ENCODE measurements around the gene MAMDC2. TPM values are rescaled to one million over a fixed set of nuclear protein-coding genes. Genes with fewer than 3 reads are reported as not detected.
"Not testable (repeated sequence)": the region's sequence is repeated elsewhere in the genome, so short reads cannot be mapped to it uniquely, and the experiment has no call there.

The MAMDC2 gene
- polyA plus RNA-seq, 2 donors: 3.3 to 7.0 TPM

DNA sequence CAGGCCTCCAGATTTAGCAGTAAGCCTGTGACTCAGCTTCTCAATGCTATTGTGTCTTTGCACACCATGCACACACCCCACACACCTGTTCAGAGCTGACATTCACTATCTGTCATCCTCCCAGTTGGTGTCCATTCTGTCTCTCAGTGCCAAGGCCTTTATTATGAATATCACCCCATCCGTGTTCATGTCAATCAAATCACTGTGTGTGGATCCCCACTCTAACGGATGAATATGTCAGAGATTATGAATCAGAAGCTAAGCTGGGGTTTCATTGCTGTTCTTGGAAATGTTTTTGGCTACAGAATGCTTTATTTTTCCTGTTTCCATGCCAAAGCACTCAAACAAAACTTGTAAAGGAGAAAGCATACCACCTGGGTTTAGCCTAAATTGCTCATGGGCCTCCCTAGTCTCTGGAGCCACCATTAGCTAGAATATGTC lies 9.4 kb upstream of the MAMDC2 start:
- no peaks in the 10 kb centered on the region for H3K36me3 ChIP-seq (ENCODE audit: control insufficient read depth in 2 of 2, insufficient read depth in 2 of 2, low read length in 1 of 2)
- H3K9me3 ChIP-seq (ENCODE audit: control insufficient read depth in 2 of 2, insufficient read depth in 1 of 2, low read depth in 1 of 2, low read length in 1 of 2): no peaks in the 10 kb centered on the region
- no peak overlapping the region for H3K27ac ChIP-seq (ENCODE audit: low read depth in 2 of 2, low read length in 1 of 2)
- H3K4me3 ChIP-seq (ENCODE audit: low read depth in 1 of 2, low read length in 2 of 2): no peak overlapping the region
- WGBS, 2 donors: 51 to 68% methylated on average over 2 of the region's 2 CpGs
- no peaks in the 10 kb centered on the region for H3K27me3 ChIP-seq (ENCODE audit: control insufficient read depth in 1 of 2, insufficient read depth in 2 of 2, low read length in 2 of 2)
- peaks cover 0 to 2% of the 10 kb centered on the region in 2 donors for H3K4me1 ChIP-seq (ENCODE audit: control insufficient read depth in 2 of 2, insufficient read depth in 2 of 2, low read length in 1 of 2)

DNA sequence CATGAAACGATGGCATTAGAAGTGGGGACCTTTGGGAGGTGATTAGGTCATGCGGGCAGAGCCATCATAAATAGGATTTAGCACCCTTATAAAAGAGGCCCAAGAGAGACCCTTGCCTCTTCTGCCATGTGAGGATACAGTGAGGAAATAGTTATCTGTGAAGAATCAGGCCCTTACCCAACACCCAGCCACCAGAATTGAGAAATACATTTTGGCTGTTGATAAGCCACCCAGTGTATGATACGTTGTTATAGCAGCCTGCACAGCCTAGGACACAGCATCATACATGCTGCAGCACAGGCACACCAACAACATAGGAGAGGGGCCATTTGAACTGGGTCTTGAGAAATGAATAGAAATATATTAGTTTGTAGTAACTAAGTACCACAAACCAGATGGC lies 8.0 kb upstream of the MAMDC2 start:
- H3K9me3 ChIP-seq (ENCODE audit: control insufficient read depth in 2 of 2, insufficient read depth in 1 of 2, low read depth in 1 of 2, low read length in 1 of 2): no peaks in the 10 kb centered on the region
- H3K4me3 ChIP-seq (ENCODE audit: low read depth in 1 of 2, low read length in 2 of 2): no peak overlapping the region
- H3K36me3 ChIP-seq (ENCODE audit: control insufficient read depth in 2 of 2, insufficient read depth in 2 of 2, low read length in 1 of 2): no peaks in the 10 kb centered on the region
- 89 to 91% methylated on average over 3 of the region's 3 CpGs for WGBS, 2 donors
- peaks cover 0 to 2% of the 10 kb centered on the region in 2 donors for H3K4me1 ChIP-seq (ENCODE audit: control insufficient read depth in 2 of 2, insufficient read depth in 2 of 2, low read length in 1 of 2)
- H3K27me3 ChIP-seq (ENCODE audit: control insufficient read depth in 1 of 2, insufficient read depth in 2 of 2, low read length in 2 of 2): no peaks in the 10 kb centered on the region
- no peak overlapping the region for H3K27ac ChIP-seq (ENCODE audit: low read depth in 2 of 2, low read length in 1 of 2)

DNA sequence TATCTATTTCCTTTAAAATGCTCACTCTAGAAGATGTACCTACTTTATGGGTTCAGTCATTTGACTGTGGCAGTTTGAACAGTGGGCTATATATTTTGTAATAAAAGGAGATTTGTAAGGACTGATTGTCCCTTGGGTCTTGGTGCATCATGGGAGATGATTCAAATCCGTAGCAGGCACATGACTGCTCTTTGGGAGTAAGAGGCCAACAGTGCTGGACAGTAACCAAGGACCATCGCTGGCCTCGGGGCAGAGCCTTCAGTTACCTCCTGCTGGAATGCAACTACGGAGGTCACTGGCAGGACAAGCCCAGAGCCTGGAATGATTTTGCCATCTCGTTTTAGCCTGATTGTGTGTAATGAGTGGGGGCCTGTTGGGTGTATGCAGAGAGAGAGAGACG lies 7.0 kb upstream of the MAMDC2 start:
- Histone ChIP-seq H3K9me3 (ENCODE audit: control insufficient read depth in 2 of 2, insufficient read depth in 1 of 2, low read depth in 1 of 2, low read length in 1 of 2) (no peaks in the 10 kb centered on the region), H3K36me3 (ENCODE audit: control insufficient read depth in 2 of 2, insufficient read depth in 2 of 2, low read length in 1 of 2) (no peaks in the 10 kb centered on the region), H3K4me3 (ENCODE audit: low read depth in 1 of 2, low read length in 2 of 2) (no peak overlapping the region), H3K4me1 (ENCODE audit: control insufficient read depth in 2 of 2, insufficient read depth in 2 of 2, low read length in 1 of 2) (peaks cover 0 to 2% of the 10 kb centered on the region in 2 donors), H3K27ac (ENCODE audit: low read depth in 2 of 2, low read length in 1 of 2) (no peak overlapping the region), H3K27me3 (ENCODE audit: control insufficient read depth in 1 of 2, insufficient read depth in 2 of 2, low read length in 2 of 2) (no peaks in the 10 kb centered on the region)
- 70 to 75% methylated on average over 6 of the region's 6 CpGs for WGBS, 2 donors

DNA sequence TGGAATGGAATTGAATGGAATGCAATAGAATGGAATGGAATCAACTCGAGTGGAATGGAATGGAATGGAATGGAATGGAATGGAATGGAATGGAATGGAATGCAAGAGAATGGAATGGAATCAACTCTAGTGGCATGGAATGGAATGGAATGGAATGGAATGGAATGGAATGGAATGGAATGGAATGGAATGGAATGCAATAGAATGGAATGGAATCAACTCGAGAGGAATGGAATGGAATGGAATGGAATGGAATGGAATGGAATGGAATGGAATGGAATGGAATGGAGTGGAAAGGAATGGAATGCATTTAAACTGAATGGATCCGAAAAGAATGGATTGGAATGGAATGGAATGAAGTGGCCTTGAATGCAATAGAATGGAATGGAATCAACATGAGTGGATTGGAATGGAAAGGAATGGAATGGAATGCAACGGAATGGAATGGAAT lies 5.5 kb upstream of the MAMDC2 start:
- not testable (repeated sequence) for H3K36me3 ChIP-seq (ENCODE audit: control insufficient read depth in 2 of 2, insufficient read depth in 2 of 2, low read length in 1 of 2); H3K27ac ChIP-seq (ENCODE audit: low read depth in 2 of 2, low read length in 1 of 2); H3K27me3 ChIP-seq (ENCODE audit: control insufficient read depth in 1 of 2, insufficient read depth in 2 of 2, low read length in 2 of 2); H3K4me1 ChIP-seq (ENCODE audit: control insufficient read depth in 2 of 2, insufficient read depth in 2 of 2, low read length in 1 of 2); H3K9me3 ChIP-seq (ENCODE audit: control insufficient read depth in 2 of 2, insufficient read depth in 1 of 2, low read depth in 1 of 2, low read length in 1 of 2); H3K4me3 ChIP-seq (ENCODE audit: low read depth in 1 of 2, low read length in 2 of 2)
- 69 to 73% methylated on average over 4 of the region's 4 CpGs for WGBS, 2 donors

DNA sequence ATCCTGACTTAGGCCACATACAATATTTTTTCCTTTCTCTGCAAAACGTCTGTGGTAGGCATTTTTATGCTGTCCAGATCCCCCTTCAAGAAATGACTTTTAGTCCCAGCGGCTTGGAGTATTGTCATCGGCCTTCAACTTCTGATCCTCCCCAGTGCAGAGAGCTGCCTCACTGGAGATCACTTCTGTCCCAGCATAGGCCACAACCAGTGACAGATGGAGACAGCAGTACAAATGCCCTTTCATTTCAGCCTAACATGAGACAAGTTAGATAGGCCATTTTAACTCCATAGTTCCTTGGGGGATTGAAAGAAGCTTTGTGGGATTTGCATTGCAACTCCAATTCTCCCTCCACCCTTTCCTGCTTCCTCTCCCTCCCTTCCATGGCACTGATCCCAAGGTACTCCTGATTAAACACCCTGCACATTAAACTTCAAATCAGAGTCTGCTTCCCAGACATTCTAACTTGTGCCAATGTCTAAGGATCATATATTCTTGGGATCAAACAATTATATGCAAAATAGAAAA lies 3.2 kb upstream of the MAMDC2 start:
- Histone ChIP-seq H3K9me3 (ENCODE audit: control insufficient read depth in 2 of 2, insufficient read depth in 1 of 2, low read depth in 1 of 2, low read length in 1 of 2) (no peaks in the 10 kb centered on the region), H3K36me3 (ENCODE audit: control insufficient read depth in 2 of 2, insufficient read depth in 2 of 2, low read length in 1 of 2) (no peaks in the 10 kb centered on the region), H3K27ac (ENCODE audit: low read depth in 2 of 2, low read length in 1 of 2) (no peak overlapping the region), H3K27me3 (ENCODE audit: control insufficient read depth in 1 of 2, insufficient read depth in 2 of 2, low read length in 2 of 2) (no peaks in the 10 kb centered on the region), H3K4me1 (ENCODE audit: control insufficient read depth in 2 of 2, insufficient read depth in 2 of 2, low read length in 1 of 2) (peaks cover 0 to 4% of the 10 kb centered on the region in 2 donors), H3K4me3 (ENCODE audit: low read depth in 1 of 2, low read length in 2 of 2) (no peak overlapping the region)
- 70 to 75% methylated on average over 3 of the region's 3 CpGs for WGBS, 2 donors

DNA sequence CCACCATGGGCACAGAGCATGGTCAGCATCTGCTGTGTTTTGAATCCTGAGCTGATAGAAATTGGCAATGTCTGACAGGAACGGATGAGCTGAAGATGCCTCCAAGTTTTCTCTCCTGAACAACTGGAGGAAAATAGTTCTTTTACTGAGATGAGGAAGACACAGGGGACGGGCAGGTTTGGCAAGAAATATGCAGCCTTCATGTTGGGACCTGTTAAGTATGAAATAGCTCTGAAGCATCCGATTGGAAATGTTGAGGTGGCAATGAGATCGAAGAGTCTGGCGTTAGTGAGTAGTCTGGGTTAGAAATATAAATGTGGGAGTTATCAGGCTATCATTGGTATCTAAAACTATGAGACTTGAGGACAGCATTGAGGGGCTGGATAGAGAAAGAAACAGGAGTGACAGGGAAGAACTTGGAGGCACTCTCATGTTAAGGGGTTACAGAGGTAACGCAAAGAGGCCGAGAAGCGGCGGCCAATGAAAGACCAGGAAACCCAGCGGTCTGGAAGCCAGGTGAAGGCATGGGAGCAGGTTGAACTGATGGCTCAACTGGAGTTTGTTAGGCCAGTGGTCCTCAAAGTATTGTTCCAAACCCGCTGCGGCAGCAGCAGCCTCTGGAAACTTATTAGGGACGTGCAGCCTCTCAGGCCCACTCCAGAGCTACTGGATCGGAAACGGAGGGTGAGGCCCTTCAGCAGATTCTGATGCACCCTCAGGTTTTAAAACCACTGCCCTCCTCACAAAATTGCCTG lies 1.0 kb upstream of the MAMDC2 start:
- Histone ChIP-seq H3K9me3 (ENCODE audit: control insufficient read depth in 2 of 2, insufficient read depth in 1 of 2, low read depth in 1 of 2, low read length in 1 of 2) (no peaks in the 10 kb centered on the region), H3K4me3 (ENCODE audit: low read depth in 1 of 2, low read length in 2 of 2) (peak overlapping the region in 1 of 2 donors; percentile 56), H3K27me3 (ENCODE audit: control insufficient read depth in 1 of 2, insufficient read depth in 2 of 2, low read length in 2 of 2) (no peaks in the 10 kb centered on the region), H3K27ac (ENCODE audit: low read depth in 2 of 2, low read length in 1 of 2) (peak overlapping the region in 1 of 2 donors; percentile 69), H3K36me3 (ENCODE audit: control insufficient read depth in 2 of 2, insufficient read depth in 2 of 2, low read length in 1 of 2) (no peaks in the 10 kb centered on the region), H3K4me1 (ENCODE audit: control insufficient read depth in 2 of 2, insufficient read depth in 2 of 2, low read length in 1 of 2) (peaks cover 0 to 8% of the 10 kb centered on the region in 2 donors)
- 76 to 87% methylated on average over 15 of the region's 15 CpGs for WGBS, 2 donors

DNA sequence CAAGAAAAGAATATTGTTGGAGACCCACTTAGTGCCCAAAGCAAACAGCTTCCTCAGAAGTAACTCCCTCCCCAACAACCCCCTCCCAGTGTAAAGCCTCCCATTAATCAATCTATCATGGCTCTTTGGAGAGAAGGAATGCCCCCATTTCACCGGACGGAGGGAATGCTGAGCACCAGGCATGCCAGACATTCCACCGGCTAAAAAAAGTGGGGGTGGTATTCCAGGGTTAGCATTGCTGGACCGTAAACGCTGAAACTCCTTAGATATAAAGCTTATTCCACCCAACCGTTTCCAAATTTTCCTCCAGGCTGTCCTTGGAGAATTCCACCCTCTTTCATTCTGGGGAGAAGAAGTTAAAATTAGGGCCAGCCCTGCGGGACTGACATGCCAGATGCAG lies 363 bp upstream of the MAMDC2 start:
- Histone ChIP-seq H3K9me3 (ENCODE audit: control insufficient read depth in 2 of 2, insufficient read depth in 1 of 2, low read depth in 1 of 2, low read length in 1 of 2) (no peaks in the 10 kb centered on the region), H3K4me3 (ENCODE audit: low read depth in 1 of 2, low read length in 2 of 2) (peak overlapping the region; percentile 44 to 56), H3K27me3 (ENCODE audit: control insufficient read depth in 1 of 2, insufficient read depth in 2 of 2, low read length in 2 of 2) (no peaks in the 10 kb centered on the region), H3K4me1 (ENCODE audit: control insufficient read depth in 2 of 2, insufficient read depth in 2 of 2, low read length in 1 of 2) (peaks cover 0 to 8% of the 10 kb centered on the region in 2 donors), H3K36me3 (ENCODE audit: control insufficient read depth in 2 of 2, insufficient read depth in 2 of 2, low read length in 1 of 2) (no peaks in the 10 kb centered on the region), H3K27ac (ENCODE audit: low read depth in 2 of 2, low read length in 1 of 2) (peak overlapping the region; percentile 69 to 75)
- 26 to 29% methylated on average over 7 of the region's 7 CpGs for WGBS, 2 donors

DNA sequence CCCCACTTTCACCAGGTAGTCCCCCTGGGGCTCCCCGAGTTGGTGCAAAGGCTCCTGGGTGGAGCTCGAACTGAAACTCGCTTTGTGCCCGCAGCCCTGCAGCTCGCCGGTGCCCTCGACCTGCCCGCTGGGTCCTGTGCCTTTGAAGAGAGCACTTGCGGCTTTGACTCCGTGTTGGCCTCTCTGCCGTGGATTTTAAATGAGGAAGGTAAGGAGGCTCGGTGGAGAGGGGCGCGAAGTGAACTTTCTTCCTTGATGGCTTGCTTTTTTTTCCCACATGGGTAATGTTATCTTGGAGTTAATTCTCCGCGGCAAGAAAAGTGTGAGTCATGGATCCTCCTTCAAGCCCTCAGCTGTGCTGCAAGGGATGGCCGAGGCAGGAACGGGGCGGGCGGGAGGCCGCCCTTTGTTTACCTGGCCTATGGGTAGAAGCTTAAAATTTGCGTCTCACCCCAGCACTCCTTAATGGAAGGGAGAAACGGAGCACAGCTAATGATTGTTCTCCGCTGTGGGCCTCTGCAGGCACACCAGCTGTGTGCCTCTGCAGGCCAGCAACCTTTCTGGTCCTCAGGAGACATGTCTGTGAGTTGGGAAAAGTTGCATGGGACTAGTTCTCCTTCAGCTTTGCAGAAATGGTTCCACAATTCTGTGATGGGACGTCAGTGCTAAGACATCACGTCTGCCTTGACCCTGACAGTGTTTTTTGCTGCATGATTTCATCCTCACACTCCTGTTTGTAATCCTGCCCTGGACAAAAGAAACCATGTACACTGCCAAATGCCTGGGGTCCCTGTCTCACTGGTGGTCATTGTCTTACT lies 1.1 kb downstream of the MAMDC2 start:
- WGBS, 2 donors: 9 to 14% methylated on average over 26 of the region's 26 CpGs
- no peaks in the 10 kb centered on the region for H3K36me3 ChIP-seq (ENCODE audit: control insufficient read depth in 2 of 2, insufficient read depth in 2 of 2, low read length in 1 of 2)
- H3K27ac ChIP-seq (ENCODE audit: low read depth in 2 of 2, low read length in 1 of 2): peak overlapping the region; percentile 69 to 75
- H3K4me1 ChIP-seq (ENCODE audit: control insufficient read depth in 2 of 2, insufficient read depth in 2 of 2, low read length in 1 of 2): peaks cover 5 to 17% of the 10 kb centered on the region in 2 donors
- H3K9me3 ChIP-seq (ENCODE audit: control insufficient read depth in 2 of 2, insufficient read depth in 1 of 2, low read depth in 1 of 2, low read length in 1 of 2): no peaks in the 10 kb centered on the region
- peak overlapping the region; percentile 44 to 56 for H3K4me3 ChIP-seq (ENCODE audit: low read depth in 1 of 2, low read length in 2 of 2)
- no peaks in the 10 kb centered on the region for H3K27me3 ChIP-seq (ENCODE audit: control insufficient read depth in 1 of 2, insufficient read depth in 2 of 2, low read length in 2 of 2)

DNA sequence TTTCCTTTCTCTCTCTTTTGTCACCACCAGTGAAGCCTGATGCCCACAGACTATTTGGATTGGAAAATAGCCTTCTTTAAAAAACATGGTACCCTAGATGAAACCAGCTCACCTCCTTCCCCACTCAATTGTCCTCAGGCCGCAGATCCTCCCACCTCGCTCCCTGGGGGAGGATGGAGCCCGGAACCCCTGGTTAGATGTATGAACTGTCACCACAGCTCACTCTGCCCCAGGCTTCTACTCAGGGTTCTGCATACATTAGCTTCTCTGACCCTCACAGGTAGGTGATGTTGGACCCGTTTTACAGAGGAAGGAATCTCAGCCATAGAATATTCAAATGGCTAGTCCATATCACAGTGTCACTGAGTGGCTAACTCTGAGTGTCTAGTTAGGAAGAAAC lies 1.8 kb downstream of the MAMDC2 start:
- 87 to 91% methylated on average over 4 of the region's 4 CpGs for WGBS, 2 donors
- Histone ChIP-seq H3K27ac (ENCODE audit: low read depth in 2 of 2, low read length in 1 of 2) (peak overlapping the region; percentile 69 to 75), H3K4me1 (ENCODE audit: control insufficient read depth in 2 of 2, insufficient read depth in 2 of 2, low read length in 1 of 2) (peaks cover 5 to 17% of the 10 kb centered on the region in 2 donors), H3K9me3 (ENCODE audit: control insufficient read depth in 2 of 2, insufficient read depth in 1 of 2, low read depth in 1 of 2, low read length in 1 of 2) (no peaks in the 10 kb centered on the region), H3K4me3 (ENCODE audit: low read depth in 1 of 2, low read length in 2 of 2) (peak overlapping the region in 1 of 2 donors; percentile 56), H3K27me3 (ENCODE audit: control insufficient read depth in 1 of 2, insufficient read depth in 2 of 2, low read length in 2 of 2) (no peaks in the 10 kb centered on the region), H3K36me3 (ENCODE audit: control insufficient read depth in 2 of 2, insufficient read depth in 2 of 2, low read length in 1 of 2) (no peaks in the 10 kb centered on the region)

Data from esophagus (tissue), 2 donors.